Activated CD4-positive, alpha-beta memory T cell treated with anti-CD3 and anti-CD28 coated beads, Interleukin-2, amount 10 ng/mL, durations not matched to agents 7 days and 5 days (primary cell): ENCODE measurements around the gene SHISA7. TPM values are rescaled to one million over a fixed set of nuclear protein-coding genes. Genes with fewer than 3 reads are reported as not detected.

Experiments used
- CTCF ChIA-PET: fragments of 350-600 bp; sonication (Branson Sonifier 250); formaldehyde crosslinking; loops from one replicate; lab custom pipeline; 2021; ENCODE audit warnings: antibody characterized with exemption, inconsistent platforms; lab: Charles Lee
- POLR2A ChIA-PET: fragments of 350-600 bp; sonication (Branson Sonifier 250); formaldehyde crosslinking; loops from one replicate; lab custom pipeline; 2021; ENCODE audit warnings: antibody characterized with exemption; lab: Charles Lee
- DNase-seq: peaks from one replicate; pipeline ENCODE4 v3.0.0-alpha.2; 2020
- H3K27ac Mint-ChIP-seq: one replicate; pipeline ENCODE4 v1.8.0; 2021; ENCODE audit warnings: mild to moderate bottlenecking, mixed read lengths
- H3K27me3 Mint-ChIP-seq: one replicate; pipeline ENCODE4 v1.8.0; 2021; ENCODE audit warnings: mixed read lengths
- H3K36me3 Mint-ChIP-seq: one replicate; pipeline ENCODE4 v1.8.0; 2021; ENCODE audit warnings: low read depth, mixed read lengths
- H3K4me1 Mint-ChIP-seq: one replicate; pipeline ENCODE4 v1.8.0; 2021; ENCODE audit warnings: mixed read lengths
- H3K4me3 Mint-ChIP-seq: one replicate; pipeline ENCODE4 v1.8.0; 2021; ENCODE audit warnings: mild to moderate bottlenecking, mixed read lengths
- H3K9me3 Mint-ChIP-seq: one replicate; pipeline ENCODE4 v1.8.0; 2021; ENCODE audit warnings: mixed read lengths
- total RNA-seq, 2 experiments: library from RNA; stranded (reverse); gene quantifications; one replicate each; pipeline ENCODE4 v1.2.3, GENCODE V29; 2021

Gene SHISA7
- total RNA-seq, 2 experiments from 2014 or later, result not detected

DNA sequence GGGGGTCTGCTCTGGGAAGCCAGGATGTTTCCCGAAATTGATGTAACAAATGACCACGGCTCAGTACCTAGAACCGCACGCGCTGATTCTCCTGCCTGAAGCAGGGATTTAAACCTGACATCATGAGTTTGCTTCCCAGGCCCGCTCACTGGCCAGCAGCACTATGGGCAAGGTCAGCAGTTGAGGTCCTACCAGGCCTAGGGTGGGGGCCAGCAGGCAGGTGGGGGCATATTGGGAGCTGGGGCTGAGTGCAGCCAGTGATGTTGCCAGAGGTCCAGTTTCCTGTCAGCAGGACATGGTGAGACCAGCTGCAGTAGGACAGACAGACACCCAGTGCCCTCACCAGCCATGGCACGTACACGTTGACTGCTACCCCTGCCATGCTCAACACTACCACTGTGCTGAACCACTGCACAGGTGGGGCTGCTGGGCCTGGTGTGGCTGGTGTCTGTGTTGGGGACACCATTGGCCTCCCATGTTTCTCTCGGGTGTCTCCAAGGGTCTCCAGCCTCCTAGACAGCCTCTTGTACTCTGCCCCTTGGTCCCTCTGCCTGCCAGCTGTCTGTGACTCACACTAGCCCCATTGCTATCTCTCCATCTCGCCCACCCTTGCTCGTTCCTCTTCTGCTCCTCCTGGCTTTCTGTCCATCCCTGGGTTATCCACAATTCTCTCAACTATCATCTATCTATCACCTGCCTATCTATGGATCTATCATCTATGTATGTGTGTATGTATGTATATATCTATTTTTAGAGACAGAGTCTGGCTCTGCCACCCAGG, 22.6 kb upstream of the SHISA7 start:
- Mint-ChIP-seq H3K36me3 (no peaks in the 10 kb centered on the region), H3K9me3 (no peaks in the 10 kb centered on the region), H3K4me1 (peaks cover 21% of the 10 kb centered on the region), H3K27ac (no peak overlapping the region), H3K27me3 (peaks cover 2% of the 10 kb centered on the region), H3K4me3 (no peak overlapping the region)
- CTCF ChIA-PET, result interaction anchor here (2.7 to 3.8 kb wide), 2 partner anchors 11 to 167 kb away, joined by 10 to 40 read pairs; partner anchors contain the start of gene ZNF628
- no peak for DNase-seq
- POLR2A ChIA-PET, result interaction anchor here (1.9 kb wide), 1 partner anchor 11 kb away, joined by 6 read pairs; the partner anchor contains the start of gene ZNF628

GRCh38 chr19:55464662-55465054, 21.6 kb upstream of the SHISA7 start, which contains the start of gene C19orf85:
C19orf85 (minus strand) TSS chr19:55464751; CDS start chr19:55464554, 197 bp downstream.
- CTCF ChIA-PET, result no interaction called here
- POLR2A ChIA-PET, result no interaction called here
- Mint-ChIP-seq H3K36me3 (no peaks in the 10 kb centered on the region), H3K4me3 (no peak within 1 kb of the TSS), H3K9me3 (no peaks in the 10 kb centered on the region), H3K27me3 (peaks cover 2% of the 10 kb centered on the region), H3K4me1 (peaks cover 29% of the 10 kb centered on the region), H3K27ac (no peak within 1 kb of the TSS)
- DNase-seq, result no peak

GRCh38 chr19:55464039-55464661, 21.1 kb upstream of the SHISA7 start:
- H3K9me3 Mint-ChIP-seq, result no peaks in the 10 kb centered on the region
- CTCF ChIA-PET, result no interaction called here

DNA sequence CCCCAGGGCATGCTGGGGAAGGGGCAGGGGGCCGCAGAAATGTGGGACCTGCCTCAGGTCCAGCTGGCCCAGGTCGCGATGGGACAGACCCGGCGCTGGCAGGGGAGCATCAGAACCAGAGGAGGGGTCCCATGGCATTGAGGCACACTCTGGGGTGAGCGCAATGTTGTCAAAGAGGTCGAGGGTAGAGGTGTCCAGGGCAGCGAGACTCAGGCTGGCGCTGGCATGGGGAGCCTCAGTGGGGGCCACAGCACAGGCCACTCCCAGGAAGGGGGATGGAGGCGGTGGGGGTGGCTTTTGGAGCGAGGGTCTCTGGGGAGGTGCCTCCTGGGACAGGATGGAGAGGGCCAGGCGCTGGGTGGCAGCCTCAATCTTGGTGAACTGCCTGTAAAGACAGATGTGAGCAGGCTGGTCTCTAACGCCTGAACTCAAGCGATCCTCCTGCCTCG, 20.5 kb upstream of the SHISA7 start:
- peaks cover 2% of the 10 kb centered on the region for H3K27me3 Mint-ChIP-seq
- peaks cover 29% of the 10 kb centered on the region for H3K4me1 Mint-ChIP-seq
- no peaks in the 10 kb centered on the region for H3K36me3 Mint-ChIP-seq
- CTCF ChIA-PET, result no interaction called here
- no peaks in the 10 kb centered on the region for H3K9me3 Mint-ChIP-seq
- DNase-seq, result no peak
- POLR2A ChIA-PET, result no interaction called here
- H3K27ac Mint-ChIP-seq, result no peak overlapping the region
- H3K4me3 Mint-ChIP-seq, result no peak overlapping the region

More at GRCh38 chr19:55464039-55464661, 21.1 kb upstream of the SHISA7 start:
- no peak overlapping the region for H3K4me3 Mint-ChIP-seq
- no peak for DNase-seq
- no peak overlapping the region for H3K27ac Mint-ChIP-seq
- POLR2A ChIA-PET, result no interaction called here
- H3K27me3 Mint-ChIP-seq, result peaks cover 2% of the 10 kb centered on the region
- peaks cover 29% of the 10 kb centered on the region for H3K4me1 Mint-ChIP-seq
- H3K36me3 Mint-ChIP-seq, result no peaks in the 10 kb centered on the region

DNA sequence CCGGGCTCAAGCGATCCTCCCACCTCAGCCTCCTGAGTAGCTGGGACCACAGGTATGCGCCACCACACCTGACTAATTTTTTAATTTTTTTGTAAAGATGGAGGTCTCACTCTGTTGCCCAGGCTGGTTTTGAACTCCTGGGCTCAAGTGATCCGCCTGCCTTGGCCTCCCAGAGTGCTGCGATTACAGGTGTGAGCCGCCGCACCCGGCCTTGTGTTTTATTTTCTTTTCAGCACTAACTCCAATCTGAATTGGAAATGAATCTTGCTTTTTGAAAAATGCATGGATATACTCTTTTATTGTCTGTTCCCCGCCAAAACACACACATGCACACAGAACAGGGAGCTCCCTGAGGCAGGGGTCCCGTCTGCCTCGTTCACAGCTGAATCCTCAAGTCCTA, 19.6 kb upstream of the SHISA7 start:
- H3K9me3 Mint-ChIP-seq, result no peaks in the 10 kb centered on the region
- ChIA-PET POLR2A (no interaction called here), CTCF (interaction anchor here (1.5 to 1.8 kb wide), 2 partner anchors 10 to 42 kb away, joined by 7 to 36 read pairs; no protein-coding TSS in a partner anchor)
- peak overlapping the region; percentile 44 for H3K27ac Mint-ChIP-seq
- H3K27me3 Mint-ChIP-seq, result peaks cover 2% of the 10 kb centered on the region
- DNase-seq, result no peak
- peak overlapping the region; percentile 81 for H3K4me3 Mint-ChIP-seq
- H3K4me1 Mint-ChIP-seq, result peaks cover 26% of the 10 kb centered on the region
- no peaks in the 10 kb centered on the region for H3K36me3 Mint-ChIP-seq

DNA sequence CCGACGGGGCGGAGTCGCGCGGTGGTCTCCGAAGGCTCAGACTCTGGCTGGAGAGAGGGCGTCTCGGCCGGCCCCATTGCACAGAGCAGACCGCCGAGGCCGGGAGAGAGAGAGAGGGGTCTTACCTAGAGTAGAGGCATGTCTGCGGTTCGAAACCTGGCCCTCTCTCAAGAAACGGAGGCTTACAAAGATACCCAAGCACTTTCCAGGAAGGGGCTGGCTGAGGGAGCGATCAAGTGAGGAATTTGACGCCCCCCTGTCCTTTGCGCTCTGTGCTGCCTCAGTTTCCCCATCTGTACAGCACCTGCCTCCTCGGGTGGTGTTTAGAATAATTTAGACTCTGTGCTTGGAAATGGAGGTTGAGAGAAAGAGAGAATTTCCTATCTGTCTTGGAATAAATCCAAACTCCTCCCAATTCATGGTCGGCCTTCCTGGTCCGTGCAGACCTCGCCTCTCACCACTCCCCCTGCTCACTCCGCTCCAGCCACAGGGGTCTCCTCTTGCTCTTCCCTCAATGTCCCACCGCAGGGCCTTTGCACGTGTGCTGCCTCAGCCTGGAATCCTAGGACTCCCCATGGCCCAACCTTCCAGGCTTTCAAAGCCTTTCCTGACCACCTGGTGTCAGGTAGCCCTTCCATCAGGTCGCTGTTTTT, 19.0 kb upstream of the SHISA7 start:
- peak overlapping the region; percentile 81 for H3K4me3 Mint-ChIP-seq
- DNase-seq, result no peak
- H3K9me3 Mint-ChIP-seq, result no peaks in the 10 kb centered on the region
- ChIA-PET CTCF (interaction anchor here (0.7 to 1.8 kb wide), 10 partner anchors 9 to 843 kb away, joined by 3 to 36 read pairs (median 4); partner anchors contain the start of genes KMT5C and ZNF628), POLR2A (interaction anchor here (0.6 to 1.0 kb wide), 7 partner anchors 14 to 208 kb away, joined by 3 to 7 read pairs (median 3); partner anchors contain the start of genes NAT14, UBE2S and ZNF628)
- peak overlapping the region; percentile 44 for H3K27ac Mint-ChIP-seq
- peaks cover 23% of the 10 kb centered on the region for H3K4me1 Mint-ChIP-seq
- H3K36me3 Mint-ChIP-seq, result no peaks in the 10 kb centered on the region
- peaks cover 2% of the 10 kb centered on the region for H3K27me3 Mint-ChIP-seq

DNA sequence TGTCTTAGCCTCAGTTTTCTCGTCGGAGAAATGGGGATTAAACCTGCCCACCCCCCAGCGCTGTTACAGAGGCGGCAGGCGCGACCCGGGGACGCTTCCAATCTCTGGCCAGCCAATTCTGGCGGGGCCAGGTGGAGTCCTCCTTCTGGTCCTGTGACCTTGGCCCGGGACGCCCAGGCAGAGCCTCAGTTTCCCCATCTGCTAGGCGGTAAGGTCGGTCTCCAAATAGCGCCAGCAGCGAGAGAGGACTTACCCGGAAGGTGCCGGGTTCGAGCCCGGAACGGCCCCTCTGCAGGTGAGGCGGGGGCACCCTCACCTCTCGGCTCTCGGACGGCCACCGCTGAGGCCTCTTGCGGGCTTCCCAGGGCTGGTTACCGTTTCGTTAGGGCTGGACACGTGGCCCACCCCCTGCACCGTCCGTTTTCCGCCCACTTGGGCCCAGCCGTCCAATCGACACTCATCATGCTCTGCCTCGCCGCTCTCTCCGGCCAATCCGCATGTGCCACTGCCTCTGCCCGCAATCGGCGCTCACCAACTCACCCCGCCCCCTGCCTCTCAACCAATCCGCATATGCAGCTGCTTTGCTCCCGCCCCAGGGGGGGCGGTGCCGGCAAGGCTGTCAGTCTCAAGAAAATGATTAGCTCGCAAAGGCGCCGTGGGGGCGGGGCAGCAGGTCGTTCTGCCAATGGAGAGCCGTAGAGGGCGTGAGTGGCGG, 18.3 kb upstream of the SHISA7 start, which contains the start of gene ISOC2:
Gene ISOC2 (minus strand): TSS at position 384 of the 715 bp plus-strand sequence. CDS start 5,156 bp downstream, outside the sequence.
- DNase-seq, result peak; percentile 100
- Mint-ChIP-seq H3K27me3 (peaks cover 2% of the 10 kb centered on the region), H3K9me3 (no peaks in the 10 kb centered on the region), H3K4me3 (peak within 1 kb of the TSS; percentile 81), H3K27ac (peak within 1 kb of the TSS; percentile 44), H3K36me3 (no peaks in the 10 kb centered on the region), H3K4me1 (peaks cover 23% of the 10 kb centered on the region)
- CTCF ChIA-PET, result interaction anchor here (0.7 to 1.8 kb wide), 10 partner anchors 8 to 842 kb away, joined by 3 to 36 read pairs (median 4); partner anchors contain the start of genes KMT5C and ZNF628
- POLR2A ChIA-PET, result interaction anchor here (0.6 to 1.0 kb wide), 7 partner anchors 15 to 208 kb away, joined by 3 to 7 read pairs (median 3); partner anchors contain the start of genes NAT14, UBE2S and ZNF628

- peak overlapping the region; percentile 81 for H3K4me3 Mint-ChIP-seq
- POLR2A ChIA-PET, result no interaction called here
- peaks cover under 1% of the 10 kb centered on the region for H3K27me3 Mint-ChIP-seq
- H3K9me3 Mint-ChIP-seq, result no peaks in the 10 kb centered on the region
- peak overlapping the region; percentile 44 for H3K27ac Mint-ChIP-seq
- no peaks in the 10 kb centered on the region for H3K36me3 Mint-ChIP-seq
- H3K4me1 Mint-ChIP-seq, result peaks cover 23% of the 10 kb centered on the region
- DNase-seq, result peak; percentile 49
- CTCF ChIA-PET, result interaction anchor here (1.5 kb wide), 1 partner anchor 43 kb away, joined by 3 read pairs; no protein-coding TSS in a partner anchor
These were observed 17.7 kb upstream of the SHISA7 start for GRCh38 chr19:55460670-55461258.

DNA sequence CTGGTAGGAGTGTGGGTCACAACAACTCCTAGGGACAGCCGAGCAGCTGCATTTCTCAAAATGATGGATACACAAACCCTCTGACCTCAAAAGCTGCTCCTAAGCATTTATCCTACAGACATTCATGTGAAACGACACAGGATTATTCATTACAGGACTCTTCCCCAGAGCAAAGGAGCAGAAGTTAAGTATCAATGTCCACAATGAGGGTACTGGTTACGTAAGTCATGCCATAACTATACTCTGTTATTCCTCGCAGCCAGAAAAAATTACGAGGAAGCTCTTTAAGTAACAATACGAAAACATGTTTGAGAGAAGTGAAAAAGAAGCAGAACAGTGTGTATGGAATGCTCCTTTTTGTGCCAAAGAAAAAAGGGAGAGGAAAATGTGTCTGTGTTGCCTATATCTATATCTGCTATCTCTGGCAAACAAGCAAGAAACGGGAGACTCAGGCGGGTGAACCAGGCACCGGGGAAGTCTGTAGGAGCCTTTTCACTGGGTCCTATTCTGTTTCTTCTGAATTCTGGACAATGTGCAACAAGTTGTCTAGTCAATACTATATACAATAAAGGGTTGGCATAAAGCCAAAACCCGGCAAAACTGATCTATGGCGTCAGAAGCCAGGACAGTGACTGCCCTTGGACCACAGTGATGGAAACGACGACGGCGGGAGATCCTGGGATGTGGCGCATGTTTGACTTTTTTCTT, 17.0 kb upstream of the SHISA7 start:
- CTCF ChIA-PET, result interaction anchor here (1.3 to 2.3 kb wide), 3 partner anchors 7 to 299 kb away, joined by 3 to 10 read pairs (median 4); no protein-coding TSS in a partner anchor
- POLR2A ChIA-PET, result interaction anchor here (1.0 kb wide), 1 partner anchor 16 kb away, joined by 3 read pairs; the partner anchor contains the start of gene ZNF628
- Mint-ChIP-seq H3K4me3 (peak overlapping the region; percentile 81), H3K36me3 (no peaks in the 10 kb centered on the region), H3K27ac (peak overlapping the region; percentile 34), H3K27me3 (no peaks in the 10 kb centered on the region), H3K4me1 (peaks cover 23% of the 10 kb centered on the region), H3K9me3 (no peaks in the 10 kb centered on the region)
- no peak for DNase-seq

DNA sequence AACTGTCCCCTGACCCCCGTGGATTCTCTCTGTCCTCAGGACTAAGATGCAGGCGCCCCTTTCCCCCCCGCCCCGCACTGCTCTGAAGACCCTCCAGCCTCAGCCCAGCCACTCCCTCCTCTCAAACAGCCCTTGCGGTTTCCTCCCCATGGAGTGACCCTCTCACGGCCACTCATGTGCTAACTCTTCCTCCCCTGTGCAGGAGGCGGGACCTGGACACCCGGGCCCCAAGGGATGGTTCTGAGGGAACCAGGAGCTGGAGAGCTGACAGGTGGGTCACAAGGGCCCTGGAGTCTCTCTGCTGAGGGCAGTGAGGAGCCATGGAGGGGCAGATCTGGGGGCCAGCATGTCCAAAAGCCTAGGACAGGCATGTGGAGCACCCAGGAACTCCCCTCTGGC, 16.4 kb upstream of the SHISA7 start:
- H3K4me3 Mint-ChIP-seq, result peak overlapping the region; percentile 81
- POLR2A ChIA-PET, result interaction anchor here (1.0 kb wide), 1 partner anchor 17 kb away, joined by 3 read pairs; the partner anchor contains the start of gene ZNF628

More for the DNA sequence above, 16.4 kb upstream of the SHISA7 start:
- Mint-ChIP-seq H3K9me3 (no peaks in the 10 kb centered on the region), H3K27ac (no peak overlapping the region), H3K4me1 (peaks cover 23% of the 10 kb centered on the region), H3K27me3 (no peaks in the 10 kb centered on the region), H3K36me3 (peaks cover 3% of the 10 kb centered on the region)
- DNase-seq, result no peak
- CTCF ChIA-PET, result interaction anchor here (1.3 to 2.3 kb wide), 4 partner anchors 8 to 299 kb away, joined by 3 to 10 read pairs (median 5); no protein-coding TSS in a partner anchor
